OCI-LY1 (cell line): Measurements from ENCODE around the gene GPRC5B.

ENCODE experiments used
- H2AFZ ChIP-seq: fragments of 200-600 bp; sonication (generic), shearing (Covaris generic); 2 replicates; pipeline ENCODE4 v1.6.0; 2014; ENCODE audit warnings: antibody characterized with exemption, mild to moderate bottlenecking, low read length
- H3F3A ChIP-seq: fragments of 200-600 bp; sonication (generic), shearing (Covaris generic); 2 replicates; pipeline ENCODE4 v1.6.0; 2014; ENCODE audit warnings: mild to moderate bottlenecking, antibody characterized with exemption, low read length, moderate library complexity; ENCODE audit not compliant: insufficient read depth
- H3K27ac ChIP-seq: fragments of 200-600 bp; sonication (generic); 2 replicates; pipeline ENCODE4 v1.5.1; 2014; ENCODE audit warnings: low read length, mixed run types, mild to moderate bottlenecking, low read depth; ENCODE audit not compliant: poor library complexity, severe bottlenecking
- H3K27me3 ChIP-seq: fragments of 200-600 bp; sonication (generic); 2 replicates; pipeline ENCODE4 v1.6.0; 2014; ENCODE audit warnings: antibody characterized with exemption, mild to moderate bottlenecking, low read length, moderate library complexity; ENCODE audit not compliant: insufficient read depth
- H3K36me3 ChIP-seq: fragments of 200-600 bp; sonication (generic); 2 replicates; pipeline ENCODE4 v1.6.1; 2014; ENCODE audit warnings: mild to moderate bottlenecking, antibody characterized with exemption, low read length, moderate library complexity, mixed read lengths; ENCODE audit not compliant: insufficient read depth
- H3K4me1 ChIP-seq: fragments of 200-600 bp; sonication (generic); 2 replicates; pipeline ENCODE4 v1.5.1; 2014; ENCODE audit warnings: mild to moderate bottlenecking, low read length, moderate library complexity; ENCODE audit not compliant: insufficient read depth, severe bottlenecking
- H3K4me2 ChIP-seq: fragments of 200-600 bp; sonication (generic), shearing (Covaris generic); 2 replicates; pipeline ENCODE4 v1.6.1; 2014; ENCODE audit warnings: low read length
- H3K4me3 ChIP-seq: fragments of 200-600 bp; sonication (generic); 2 replicates; pipeline ENCODE4 v1.5.1; 2014; ENCODE audit warnings: low read length, low read depth, mild to moderate bottlenecking, mixed read lengths; ENCODE audit not compliant: poor library complexity, severe bottlenecking
- H3K79me2 ChIP-seq: fragments of 200-600 bp; shearing (Covaris generic); 2 replicates; pipeline ENCODE4 v1.6.1; 2016; ENCODE audit warnings: mixed run types, low read length, mixed read lengths; ENCODE audit not compliant: insufficient read depth
- H3K9ac ChIP-seq: fragments of 200-600 bp; sonication (generic), shearing (Covaris generic); 2 replicates; pipeline ENCODE4 v1.6.1; 2014; ENCODE audit warnings: mild to moderate bottlenecking, low read length, mixed read lengths
- H3K9me2 ChIP-seq: fragments of 200-600 bp; sonication (generic), shearing (Covaris generic); 2 replicates; pipeline ENCODE4 v1.6.1; 2014; ENCODE audit warnings: low read depth, mild to moderate bottlenecking, low read length, mixed read lengths
- H3K9me3 ChIP-seq: fragments of 200-600 bp; shearing (Covaris generic); 2 replicates; pipeline ENCODE4 v1.6.1; 2014; ENCODE audit warnings: low read length, mixed read lengths
- H4K20me1 ChIP-seq: fragments of 200-600 bp; sonication (generic), shearing (Covaris generic); 2 replicates; pipeline ENCODE4 v1.6.0; 2016; ENCODE audit warnings: mild to moderate bottlenecking, low read length; ENCODE audit not compliant: insufficient read depth
- CTCF ChIP-seq: fragments of 200-600 bp; sonication (generic), shearing (Covaris generic); IDR thresholded peaks from 2 replicates; pipeline ENCODE4 v1.5.1; 2017; ENCODE audit warnings: mild to moderate bottlenecking, antibody characterized with exemption, low read length, moderate library complexity, mixed read lengths
- EZH2 ChIP-seq: fragments of 200-600 bp; sonication (generic), shearing (Covaris generic); IDR thresholded peaks from 2 replicates; pipeline ENCODE4 v1.8.0; 2017; ENCODE audit warnings: borderline replicate concordance, mixed run types, mild to moderate bottlenecking, antibody characterized with exemption, low read length, moderate library complexity, mixed read lengths

Gene GPRC5B

GRCh38 chr16:19810817-19811731 lies 73.6 kb downstream of the GPRC5B start:
- Histone ChIP-seq H4K20me1 (no peaks in the 10 kb centered on the region), H3K27ac (no peak overlapping the region), H3K9me2 (no peaks in the 10 kb centered on the region), H3K27me3 (no peaks in the 10 kb centered on the region; the same call in 1 of the 2 replicates), H3K36me3 (no peaks in the 10 kb centered on the region), H3K4me1 (no peaks in the 10 kb centered on the region), H3K79me2 (no peaks in the 10 kb centered on the region), H2AFZ (no peak overlapping the region), H3K4me2 (no peak overlapping the region), H3K9me3 (no peaks in the 10 kb centered on the region), H3K9ac (no peak overlapping the region), H3F3A (no peaks in the 10 kb centered on the region), H3K4me3 (no peak overlapping the region)
- no peak for TF ChIP-seq EZH2
- TF ChIP-seq CTCF: no peak

GRCh38 chr16:19809693-19810092 lies 75.0 kb downstream of the GPRC5B start:
- no peaks in the 10 kb centered on the region; the same call in 1 of the 2 replicates for H3K27me3 ChIP-seq
- no peaks in the 10 kb centered on the region for H4K20me1 ChIP-seq
- no peak overlapping the region for H3K4me2 ChIP-seq
- H3K4me1 ChIP-seq: no peaks in the 10 kb centered on the region
- no peaks in the 10 kb centered on the region for H3K36me3 ChIP-seq
- H3K79me2 ChIP-seq: no peaks in the 10 kb centered on the region
- H3K27ac ChIP-seq: no peak overlapping the region
- H3K9ac ChIP-seq: no peak overlapping the region
- H3K4me3 ChIP-seq: no peak overlapping the region
- no peaks in the 10 kb centered on the region for H3K9me3 ChIP-seq
- H3F3A ChIP-seq: no peaks in the 10 kb centered on the region
- H2AFZ ChIP-seq: no peak overlapping the region
- TF ChIP-seq EZH2: no peak
- no peak for TF ChIP-seq CTCF
- no peaks in the 10 kb centered on the region for H3K9me2 ChIP-seq

- H3K9me2 ChIP-seq: no peaks in the 10 kb centered on the region
- no peaks in the 10 kb centered on the region; the same call in 1 of the 2 replicates for H3K27me3 ChIP-seq
- no peaks in the 10 kb centered on the region for H3K79me2 ChIP-seq
- no peaks in the 10 kb centered on the region for H3K36me3 ChIP-seq
- H3F3A ChIP-seq: no peaks in the 10 kb centered on the region
- no peaks in the 10 kb centered on the region for H3K9me3 ChIP-seq
- H3K4me2 ChIP-seq: no peak overlapping the region
- H3K4me3 ChIP-seq: no peak overlapping the region
- H4K20me1 ChIP-seq: no peaks in the 10 kb centered on the region
- TF ChIP-seq CTCF (no peak), EZH2 (no peak)
- no peak overlapping the region for H2AFZ ChIP-seq
- no peak overlapping the region for H3K9ac ChIP-seq
- no peak overlapping the region for H3K27ac ChIP-seq
- H3K4me1 ChIP-seq: no peaks in the 10 kb centered on the region
Observed at GRCh38 chr16:19809121-19809635, 75.5 kb downstream of the GPRC5B start.
